ENCODE data around the gene POLR2L. TPM values are rescaled to one million over a fixed set of nuclear protein-coding genes. Genes with fewer than 3 reads are reported as not detected.

Gene POLR2L
- total RNA-seq, 1 experiment from 2014 or later = 673 TPM

GRCh38 chr11:852762-853161, 10.4 kb upstream of the POLR2L start:
- Histone ChIP-seq H3K36me3 (ENCODE audit: control insufficient read depth, insufficient read depth, low read length) (peaks cover 3% of the 10 kb centered on the region; the same call in 1 of the 2 replicates), H3K9me3 (ENCODE audit: control insufficient read depth, insufficient read depth, low read depth, low read length) (no peaks in the 10 kb centered on the region), H3K4me1 (ENCODE audit: control insufficient read depth, insufficient read depth, low read length) (peaks cover 45% of the 10 kb centered on the region), H3K27me3 (ENCODE audit: control insufficient read depth, insufficient read depth, low read length) (no peaks in the 10 kb centered on the region), H3K27ac (ENCODE audit: low read length) (no peak overlapping the region; the same call in 1 of the 2 replicates), H3K4me3 (ENCODE audit: low read depth in 2 of 2, low read length in 2 of 2) (no peak overlapping the region)
- no TSS peak for BruUV-seq (replicated peaks)
- in situ Hi-C loops (cut with HindIII; ENCODE audit: low pct_unique_long_range_greater_than_20kb, low sequenced_read_pairs) (no loop called here), intact Hi-C loops (cut with micrococcal nuclease; ENCODE audit: unreplicated experiment) (no loop called here)
- DNase-seq (ENCODE audit: low read depth, low spot score) = no peak
- ATAC-seq = no peak
- POLR2A ChIA-PET = no interaction called here
- TF ChIP-seq TCF7L2 (IDR thresholded peaks at IDR 0.05; ENCODE audit: low read depth, low read length) (no peak), SIN3A (IDR thresholded peaks at IDR 0.05; ENCODE audit: borderline replicate concordance, insufficient read depth, low read depth, low read length) (no peak), POLR2AphosphoS5 (IDR thresholded peaks at IDR 0.05; ENCODE audit: low read depth, low read length) (no peak), REST (IDR thresholded peaks at IDR 0.05; ENCODE audit: insufficient read depth in 1 of 2, low read depth in 2 of 2, low read length in 1 of 2) (no peak), CTCF (IDR thresholded peaks at IDR 0.05) (no peak)
- CTCF ChIA-PET = interaction anchor here (0.7 kb wide), 1 partner anchor 236 kb away, joined by 4 read pairs; no protein-coding TSS in a partner anchor

- ATAC-seq = peak; percentile 39
- Histone ChIP-seq H3K4me1 (ENCODE audit: control insufficient read depth, insufficient read depth, low read length) (peaks cover 45% of the 10 kb centered on the region), H3K4me3 (ENCODE audit: low read depth in 2 of 2, low read length in 2 of 2) (no peak overlapping the region), H3K9me3 (ENCODE audit: control insufficient read depth, insufficient read depth, low read depth, low read length) (no peaks in the 10 kb centered on the region), H3K27ac (ENCODE audit: low read length) (no peak overlapping the region), H3K27me3 (ENCODE audit: control insufficient read depth, insufficient read depth, low read length) (no peaks in the 10 kb centered on the region), H3K36me3 (ENCODE audit: control insufficient read depth, insufficient read depth, low read length) (peaks cover 3% of the 10 kb centered on the region; the same call in 1 of the 2 replicates)
- no TSS peak for BruUV-seq (replicated peaks)
- in situ Hi-C loops (cut with HindIII; ENCODE audit: low pct_unique_long_range_greater_than_20kb, low sequenced_read_pairs) (no loop called here), intact Hi-C loops (cut with micrococcal nuclease; ENCODE audit: unreplicated experiment) (no loop called here)
- no peak for DNase-seq (ENCODE audit: low read depth, low spot score)
- ChIA-PET POLR2A (no interaction called here), CTCF (interaction anchor here (0.6 kb wide), 1 partner anchor 38 kb away, joined by 3 read pairs; no protein-coding TSS in a partner anchor)
- no peak for TF ChIP-seq SIN3A (IDR thresholded peaks at IDR 0.05; ENCODE audit: borderline replicate concordance, insufficient read depth, low read depth, low read length)
- TF ChIP-seq TCF7L2 (IDR thresholded peaks at IDR 0.05; ENCODE audit: low read depth, low read length) = no peak
- no peak for TF ChIP-seq POLR2AphosphoS5 (IDR thresholded peaks at IDR 0.05; ENCODE audit: low read depth, low read length)
- TF ChIP-seq REST (IDR thresholded peaks at IDR 0.05; ENCODE audit: insufficient read depth in 1 of 2, low read depth in 2 of 2, low read length in 1 of 2) = no peak
- no peak; the same call in 1 of the 2 replicates for TF ChIP-seq CTCF (IDR thresholded peaks at IDR 0.05)
These were observed 8.7 kb upstream of the POLR2L start for GRCh38 chr11:850775-851763.
